Measurements from ENCODE around the gene SLC8B1. TPM values are rescaled to one million over a fixed set of nuclear protein-coding genes. Genes with fewer than 3 reads are reported as not detected.

Gene SLC8B1
- total and polyA plus RNA-seq, 2 donors (not counting 1 experiment from before 2014, with no cell fraction given) = 16.7 to 16.8 TPM

GRCh38 chr12:113262710-113263109, 72.2 kb downstream of the SLC8B1 start:
- H3K27ac ChIP-seq (ENCODE audit: insufficient read depth, low read length) = no peak overlapping the region
- DNase-seq (ENCODE audit: low read depth in 2 of 2) = peak in 1 of 2 donors; percentile 74
- no peaks in the 10 kb centered on the region for H3K27me3 ChIP-seq (ENCODE audit: control insufficient read depth, insufficient read depth, low read length)
- TF ChIP-seq EZH2 (IDR thresholded peaks at IDR 0.05; ENCODE audit: low read length, missing control alignments) (no peak), CTCF (conservative IDR thresholded peaks at IDR 0.05 in 1 of 2, IDR thresholded peaks at IDR 0.05 in 1 of 2; ENCODE audit: low read depth in 1 of 2, low read length in 2 of 2) (no peak)
- H3K4me2 ChIP-seq (ENCODE audit: extremely low read depth, insufficient read depth, low read length) = no peak overlapping the region
- no peak overlapping the region for H3K9ac ChIP-seq (ENCODE audit: insufficient read depth, low read length)
- H4K20me1 ChIP-seq (ENCODE audit: control insufficient read depth, extremely low read depth, insufficient read depth, low read length) = no peaks in the 10 kb centered on the region
- peaks cover 5% of the 10 kb centered on the region for H3K4me1 ChIP-seq (ENCODE audit: control insufficient read depth, extremely low read depth, insufficient read depth, low read length)
- H3K79me2 ChIP-seq (ENCODE audit: control insufficient read depth, insufficient read depth, low read length) = no peaks in the 10 kb centered on the region
- no peaks in the 10 kb centered on the region for H3K36me3 ChIP-seq (ENCODE audit: control insufficient read depth, insufficient read depth, low read length)
- H3K4me3 ChIP-seq (replicated peaks in 1 of 4; ENCODE audit: control extremely low read depth in 1 of 4, insufficient read depth in 1 of 4, low read depth in 3 of 4, low read length in 4 of 4) = no peak overlapping the region
- no peaks in the 10 kb centered on the region for H3K9me3 ChIP-seq (ENCODE audit: control insufficient read depth, insufficient read depth, low read depth, low read length)
- no peak overlapping the region for H2AFZ ChIP-seq (ENCODE audit: low read length)

- no peaks in the 10 kb centered on the region for H4K20me1 ChIP-seq (ENCODE audit: control insufficient read depth, extremely low read depth, insufficient read depth, low read length)
- no peak overlapping the region for H3K9ac ChIP-seq (ENCODE audit: insufficient read depth, low read length)
- H3K79me2 ChIP-seq (ENCODE audit: control insufficient read depth, insufficient read depth, low read length) = no peaks in the 10 kb centered on the region
- H3K27me3 ChIP-seq (ENCODE audit: control insufficient read depth, insufficient read depth, low read length) = no peaks in the 10 kb centered on the region
- H3K27ac ChIP-seq (ENCODE audit: insufficient read depth, low read length) = no peak overlapping the region
- TF ChIP-seq EZH2 (IDR thresholded peaks at IDR 0.05; ENCODE audit: low read length, missing control alignments) (no peak), CTCF (conservative IDR thresholded peaks at IDR 0.05 in 1 of 2, IDR thresholded peaks at IDR 0.05 in 1 of 2; ENCODE audit: low read depth in 1 of 2, low read length in 2 of 2) (no peak)
- H3K4me1 ChIP-seq (ENCODE audit: control insufficient read depth, extremely low read depth, insufficient read depth, low read length) = peaks cover 5% of the 10 kb centered on the region
- no peak overlapping the region for H3K4me3 ChIP-seq (replicated peaks in 1 of 4; ENCODE audit: control extremely low read depth in 1 of 4, insufficient read depth in 1 of 4, low read depth in 3 of 4, low read length in 4 of 4)
- DNase-seq (ENCODE audit: low read depth in 2 of 2) = peak in 1 of 2 donors; percentile 53
- no peak overlapping the region for H2AFZ ChIP-seq (ENCODE audit: low read length)
- no peaks in the 10 kb centered on the region for H3K9me3 ChIP-seq (ENCODE audit: control insufficient read depth, insufficient read depth, low read depth, low read length)
- H3K36me3 ChIP-seq (ENCODE audit: control insufficient read depth, insufficient read depth, low read length) = no peaks in the 10 kb centered on the region
- H3K4me2 ChIP-seq (ENCODE audit: extremely low read depth, insufficient read depth, low read length) = no peak overlapping the region
Measured at GRCh38 chr12:113261847-113262470, 73.0 kb downstream of the SLC8B1 start.

GRCh38 chr12:113260636-113261300, 74.1 kb downstream of the SLC8B1 start:
- no peaks in the 10 kb centered on the region for H3K79me2 ChIP-seq (ENCODE audit: control insufficient read depth, insufficient read depth, low read length)
- H3K4me1 ChIP-seq (ENCODE audit: control insufficient read depth, extremely low read depth, insufficient read depth, low read length) = peaks cover 5% of the 10 kb centered on the region
- H3K9me3 ChIP-seq (ENCODE audit: control insufficient read depth, insufficient read depth, low read depth, low read length) = no peaks in the 10 kb centered on the region
- no peaks in the 10 kb centered on the region for H3K27me3 ChIP-seq (ENCODE audit: control insufficient read depth, insufficient read depth, low read length)
- H3K9ac ChIP-seq (ENCODE audit: insufficient read depth, low read length) = no peak overlapping the region
- H3K27ac ChIP-seq (ENCODE audit: insufficient read depth, low read length) = no peak overlapping the region
- no peak overlapping the region for H3K4me2 ChIP-seq (ENCODE audit: extremely low read depth, insufficient read depth, low read length)
- TF ChIP-seq CTCF (conservative IDR thresholded peaks at IDR 0.05 in 1 of 2, IDR thresholded peaks at IDR 0.05 in 1 of 2; ENCODE audit: low read depth in 1 of 2, low read length in 2 of 2) (no peak), EZH2 (IDR thresholded peaks at IDR 0.05; ENCODE audit: low read length, missing control alignments) (no peak)
- no peaks in the 10 kb centered on the region for H3K36me3 ChIP-seq (ENCODE audit: control insufficient read depth, insufficient read depth, low read length)
- H4K20me1 ChIP-seq (ENCODE audit: control insufficient read depth, extremely low read depth, insufficient read depth, low read length) = no peaks in the 10 kb centered on the region
- no peak overlapping the region for H3K4me3 ChIP-seq (replicated peaks in 1 of 4; ENCODE audit: control extremely low read depth in 1 of 4, insufficient read depth in 1 of 4, low read depth in 3 of 4, low read length in 4 of 4)
- no peak overlapping the region for H2AFZ ChIP-seq (ENCODE audit: low read length)
- DNase-seq (ENCODE audit: low read depth in 2 of 2) = no peak

Measured in fibroblast of lung (primary cell).